Peyer's patch (tissue), 4 donors: Measurements from ENCODE around the gene CHFR.

ENCODE experiments used
- CTCF ChIP-seq, 6 experiments: fragments of 450-650 bp in 4 of 6; fragments of 200-600 bp in 2 of 6; sonication (generic) in 1 of 6; IDR thresholded peaks; one replicate each; pipeline ENCODE4 v1.5.1; 2017 to 2019; ENCODE audit warnings: antibody characterized with exemption in 6 of 6, mild to moderate bottlenecking in 3 of 6, moderate library complexity in 1 of 6
- POLR2A ChIP-seq, 2 donors: fragments of 450-650 bp; IDR thresholded peaks; one replicate each; pipeline ENCODE4 v1.5.1; 2017; ENCODE audit warnings: antibody characterized with exemption in 2 of 2, mild to moderate bottlenecking in 2 of 2, moderate library complexity in 2 of 2

- TF ChIP-seq CTCF (IDR thresholded peaks at IDR 0.05) (no peak), POLR2A (IDR thresholded peaks at IDR 0.05) (no peak)
These were observed 5.6 kb downstream of the CHFR start for GRCh38 chr12:132881818-132882217.
